NCI-H187 (cell line): ENCODE measurements around the gene C2CD2L.
"Not testable (repeated sequence)": the region's sequence is repeated elsewhere in the genome, so short reads cannot be mapped to it uniquely, and the experiment has no call there.

Experiments
- DNase-seq, 2 experiments: peaks; one replicate each; lab custom pipeline; 2025; lab: John Stamatoyannopoulos, UW

The C2CD2L gene

DNA sequence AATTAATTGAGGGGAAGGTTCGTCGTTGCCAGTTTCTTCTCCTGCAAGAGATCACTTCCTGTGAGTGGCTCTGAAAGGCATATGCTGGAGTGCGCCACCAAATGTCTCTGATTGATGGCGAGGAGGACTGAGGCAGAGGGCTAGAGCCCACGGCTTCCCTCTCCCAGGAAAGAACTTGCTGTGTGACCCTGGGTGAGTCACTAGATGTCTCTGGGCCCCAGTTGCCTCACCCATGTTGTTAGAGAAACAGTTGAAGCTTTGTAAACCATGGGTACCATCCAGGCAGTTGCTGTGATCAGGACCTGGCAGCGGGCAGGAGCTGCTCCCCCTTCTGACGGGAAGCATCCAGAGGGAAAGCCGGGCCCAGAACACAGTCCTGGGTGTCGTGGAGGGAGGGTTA is 44.9 kb downstream of the C2CD2L start:
- no peak for DNase-seq

DNA sequence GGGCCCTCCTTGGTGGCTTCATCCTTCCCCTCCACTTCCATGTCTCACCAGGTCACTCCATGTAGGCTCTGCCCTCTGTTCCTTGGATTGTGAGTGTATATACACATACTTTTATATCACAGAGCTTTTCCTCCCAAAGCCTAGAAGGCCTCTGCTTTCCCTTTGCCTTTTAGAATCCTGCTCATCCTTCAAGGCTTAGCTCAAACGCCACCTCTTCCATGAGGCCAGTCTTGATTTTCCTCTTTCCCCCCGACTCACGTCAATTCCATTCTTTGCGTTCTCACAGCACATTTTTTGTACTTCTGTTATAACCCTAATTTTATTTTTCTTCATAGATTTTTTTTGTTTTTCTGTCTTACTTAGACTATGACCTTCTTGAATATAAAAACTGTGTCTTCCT is 45.5 kb downstream of the C2CD2L start:
- DNase-seq: no peak

DNA sequence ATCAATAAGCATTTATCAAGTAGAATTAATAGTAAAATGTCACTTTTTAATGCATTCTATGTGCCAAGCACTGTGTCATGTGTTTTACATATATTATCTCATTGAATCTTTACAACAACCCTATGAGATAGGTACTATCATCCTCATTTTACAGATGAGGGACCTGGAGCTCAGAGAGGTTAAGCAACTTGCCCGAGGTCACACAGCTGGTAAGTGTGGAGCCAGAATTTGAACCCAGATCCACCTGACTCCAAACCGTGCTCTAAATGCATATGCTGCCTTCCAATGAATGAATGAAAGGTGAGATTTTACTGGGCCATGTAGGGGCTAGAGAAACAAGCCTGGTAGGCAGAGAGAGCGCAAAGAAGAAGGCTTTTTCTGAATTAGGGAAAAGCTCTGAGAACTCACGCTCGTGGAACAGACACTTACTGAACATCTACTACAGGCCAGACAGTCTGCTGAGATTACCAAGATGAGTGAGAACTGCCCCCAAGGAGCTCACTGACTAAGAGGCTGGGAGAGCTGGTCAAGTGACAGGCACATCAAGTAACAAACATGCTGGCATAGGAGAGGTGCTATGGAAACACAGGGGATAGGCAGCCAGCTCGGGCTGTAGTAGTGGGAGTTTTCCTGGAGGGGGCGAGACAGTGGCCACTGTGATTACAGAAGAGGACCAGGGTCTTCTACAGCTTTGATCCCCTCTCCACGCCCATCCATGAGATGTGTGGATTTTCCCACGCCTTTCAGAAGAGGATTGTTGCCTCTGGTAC is 46.1 kb downstream of the C2CD2L start:
- no peak for DNase-seq

DNA sequence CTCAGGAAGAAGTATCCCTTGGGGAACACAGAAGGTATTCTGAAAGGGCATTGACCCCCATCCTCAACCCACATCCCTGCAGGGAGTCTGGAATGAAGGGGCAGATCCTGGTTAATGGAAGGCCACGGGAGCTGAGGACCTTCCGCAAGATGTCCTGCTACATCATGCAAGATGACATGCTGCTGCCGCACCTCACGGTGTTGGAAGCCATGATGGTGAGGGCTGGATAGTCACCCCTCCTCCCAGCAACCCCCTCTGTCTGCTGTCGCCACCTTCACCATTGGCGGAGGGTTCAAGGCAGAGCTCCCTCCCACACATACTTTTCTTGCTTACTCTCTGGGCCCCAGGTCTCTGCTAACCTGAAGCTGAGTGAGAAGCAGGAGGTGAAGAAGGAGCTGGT is 47.0 kb downstream of the C2CD2L start:
- DNase-seq: no peak

DNA sequence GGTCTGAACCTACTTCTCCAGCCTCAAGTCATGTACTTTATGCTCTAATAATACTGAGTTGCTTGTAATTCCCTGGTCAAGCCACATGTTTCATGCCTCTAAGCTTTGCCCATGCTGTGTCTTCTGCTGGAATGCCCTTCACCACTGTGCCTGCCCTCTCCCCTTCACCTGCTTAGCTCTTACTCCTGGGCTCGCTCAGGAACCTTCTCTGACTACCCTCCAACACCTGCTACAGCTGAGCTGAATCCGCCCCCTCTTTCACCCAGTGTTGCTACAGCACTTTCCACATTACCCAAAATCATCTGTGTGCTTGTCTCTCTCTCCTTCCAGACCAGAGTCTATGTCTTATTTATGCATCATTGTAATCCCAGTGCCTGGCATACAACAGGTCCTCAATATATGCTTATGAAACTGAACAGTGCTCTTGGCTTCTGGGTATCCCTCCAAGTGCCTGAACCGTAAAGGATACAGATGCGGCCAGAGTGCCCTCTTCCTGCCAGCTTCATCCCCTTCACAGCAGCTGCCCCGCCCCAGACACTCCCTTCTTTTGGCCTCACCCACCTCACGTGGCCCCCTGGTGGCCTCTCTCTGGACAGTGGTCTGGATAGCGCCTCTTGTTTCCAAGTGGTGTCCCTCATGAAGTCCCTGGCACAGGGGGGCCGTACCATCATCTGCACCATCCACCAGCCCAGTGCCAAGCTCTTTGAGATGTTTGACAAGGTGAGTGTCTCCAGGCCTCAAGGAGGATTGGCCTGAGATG is 48.8 kb downstream of the C2CD2L start:
- no peak for DNase-seq

DNA sequence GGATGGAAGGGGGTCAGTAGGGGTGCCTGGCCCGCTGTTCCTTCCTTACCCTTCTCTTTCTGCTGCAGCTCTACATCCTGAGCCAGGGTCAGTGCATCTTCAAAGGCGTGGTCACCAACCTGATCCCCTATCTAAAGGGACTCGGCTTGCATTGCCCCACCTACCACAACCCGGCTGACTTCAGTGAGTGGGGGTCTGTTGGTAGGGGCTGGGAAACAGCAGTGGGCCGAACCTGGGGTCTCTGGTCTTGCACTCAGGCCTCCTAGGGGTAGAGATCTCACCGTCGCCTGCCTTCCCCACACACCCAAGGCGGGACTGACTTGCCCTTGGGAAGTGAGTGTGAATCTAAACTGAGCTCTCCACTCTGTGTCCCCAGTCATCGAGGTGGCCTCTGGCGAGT is 49.4 kb downstream of the C2CD2L start:
- no peak for DNase-seq

DNA sequence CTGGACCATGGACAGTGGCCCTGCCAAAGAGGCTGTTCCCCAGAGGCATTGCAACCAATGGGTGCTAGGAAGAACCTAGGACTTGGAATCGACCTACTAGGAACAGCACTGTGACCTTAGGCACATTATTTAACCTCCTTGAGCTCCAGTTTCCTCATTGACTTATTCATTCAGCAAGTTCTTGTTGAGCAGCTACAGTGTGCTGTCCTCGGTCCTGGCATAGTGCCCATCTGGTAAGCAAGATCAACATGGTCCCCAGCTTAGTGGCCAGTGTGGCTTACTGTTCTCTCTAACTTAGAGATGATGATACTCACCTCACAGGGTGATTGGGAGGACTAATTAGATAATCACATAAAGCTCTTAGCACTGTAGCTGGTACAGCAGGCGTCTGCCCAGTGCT is 49.9 kb downstream of the C2CD2L start:
- DNase-seq: no peak

DNA sequence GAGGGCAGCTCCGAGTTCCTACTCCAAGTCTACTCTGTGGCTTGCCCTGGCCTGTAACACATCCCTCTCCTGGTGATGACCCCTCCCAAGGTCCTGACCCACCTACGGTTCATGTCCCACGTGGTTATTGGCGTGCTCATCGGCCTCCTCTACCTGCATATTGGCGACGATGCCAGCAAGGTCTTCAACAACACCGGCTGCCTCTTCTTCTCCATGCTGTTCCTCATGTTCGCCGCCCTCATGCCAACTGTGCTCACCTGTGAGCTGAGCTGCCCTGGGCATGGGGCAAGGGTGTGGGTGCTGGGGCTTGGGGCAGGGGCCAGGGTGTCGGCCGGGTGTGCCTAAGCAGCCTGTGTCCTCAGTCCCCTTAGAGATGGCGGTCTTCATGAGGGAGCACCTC is 51.3 kb downstream of the C2CD2L start:
- DNase-seq: no peak

DNA sequence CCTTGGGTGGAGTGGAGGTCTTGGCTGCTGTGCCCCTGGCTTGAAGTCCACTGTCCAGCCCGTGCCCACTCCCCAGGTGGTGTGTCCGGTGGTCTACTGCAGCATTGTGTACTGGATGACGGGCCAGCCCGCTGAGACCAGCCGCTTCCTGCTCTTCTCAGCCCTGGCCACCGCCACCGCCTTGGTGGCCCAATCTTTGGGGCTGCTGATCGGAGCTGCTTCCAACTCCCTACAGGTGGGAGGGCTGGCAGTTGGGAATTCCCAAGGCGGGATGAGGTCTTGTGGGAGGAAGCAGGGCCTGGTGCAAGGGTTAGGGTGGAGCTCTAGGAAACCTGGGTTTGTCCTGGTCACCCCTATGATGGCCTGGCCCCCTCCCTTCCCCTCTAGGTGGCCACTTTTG is 53.0 kb downstream of the C2CD2L start:
- DNase-seq: no peak

DNA sequence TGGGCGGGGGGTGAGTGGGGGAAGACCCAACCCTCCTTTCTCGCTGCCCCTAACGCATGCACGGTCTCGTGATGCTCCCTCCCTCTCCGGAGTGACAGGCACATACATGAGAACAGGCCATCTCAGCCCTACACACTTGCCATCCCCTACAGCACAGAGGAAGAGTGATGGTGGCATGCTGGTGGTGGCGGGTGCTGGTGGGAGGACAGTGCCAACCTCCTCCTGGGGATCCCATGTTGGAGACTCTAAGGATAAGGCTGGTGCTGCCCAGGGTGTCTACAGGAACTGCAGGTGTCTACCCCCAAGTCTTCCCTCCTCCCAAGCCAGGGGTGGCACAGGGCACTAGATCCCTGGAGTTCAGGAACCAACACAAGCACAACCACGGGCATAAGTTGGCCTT is 54.7 kb downstream of the C2CD2L start:
- no peak for DNase-seq

DNA sequence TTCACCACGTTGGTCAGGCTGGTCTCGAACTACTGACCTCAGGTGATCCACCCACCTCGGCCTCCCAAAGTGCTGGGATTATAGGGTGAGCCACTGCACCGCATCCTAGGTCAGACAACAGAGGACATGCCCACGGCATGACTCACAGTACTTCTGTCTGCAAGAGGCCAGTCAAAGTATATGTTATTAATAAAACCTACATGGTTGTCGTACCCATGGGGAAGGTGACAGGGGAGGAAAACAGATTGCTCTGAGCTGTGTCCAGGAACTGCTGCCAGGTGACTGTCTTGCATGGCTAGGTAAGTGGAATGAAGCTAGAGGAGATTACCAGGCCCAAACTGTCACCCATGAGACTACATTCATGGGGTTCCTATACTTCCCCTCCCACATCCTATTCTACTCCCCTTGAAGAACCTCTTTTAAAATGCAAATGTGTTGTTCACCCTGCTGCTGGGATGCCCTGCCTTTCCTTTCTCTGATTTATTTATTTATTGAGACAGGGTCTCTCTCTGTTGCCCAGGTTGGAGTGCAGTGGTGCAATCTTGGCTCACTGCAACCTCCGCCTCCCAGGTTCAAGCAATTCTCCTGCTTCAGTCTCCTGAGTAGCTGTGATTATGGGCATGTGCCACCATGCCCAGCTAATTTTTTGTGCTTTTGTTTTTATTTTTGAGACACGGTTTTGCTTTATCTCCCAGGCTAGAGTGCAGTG is 59.4 kb downstream of the C2CD2L start:
- DNase-seq: no peak

DNA sequence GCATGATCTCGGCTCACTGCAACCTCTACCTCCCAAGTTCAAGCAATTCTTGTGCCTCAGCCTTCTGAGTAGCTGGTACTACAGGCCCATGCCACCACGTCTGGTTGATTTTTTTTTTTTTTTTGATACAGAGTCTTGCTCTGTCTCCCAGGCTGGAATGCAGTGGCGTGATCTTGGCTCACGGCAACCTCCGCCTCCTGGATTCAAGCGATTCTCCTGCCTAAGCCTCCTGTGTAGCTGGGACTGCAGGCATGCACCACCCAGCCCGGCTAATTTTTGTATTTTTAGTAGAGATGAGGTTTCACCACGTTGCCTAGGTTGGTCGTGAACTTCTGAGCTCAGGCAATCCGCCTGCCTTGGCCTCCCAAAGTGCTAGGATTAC is 59.9 kb downstream of the C2CD2L start:
- not testable (repeated sequence) for DNase-seq

DNA sequence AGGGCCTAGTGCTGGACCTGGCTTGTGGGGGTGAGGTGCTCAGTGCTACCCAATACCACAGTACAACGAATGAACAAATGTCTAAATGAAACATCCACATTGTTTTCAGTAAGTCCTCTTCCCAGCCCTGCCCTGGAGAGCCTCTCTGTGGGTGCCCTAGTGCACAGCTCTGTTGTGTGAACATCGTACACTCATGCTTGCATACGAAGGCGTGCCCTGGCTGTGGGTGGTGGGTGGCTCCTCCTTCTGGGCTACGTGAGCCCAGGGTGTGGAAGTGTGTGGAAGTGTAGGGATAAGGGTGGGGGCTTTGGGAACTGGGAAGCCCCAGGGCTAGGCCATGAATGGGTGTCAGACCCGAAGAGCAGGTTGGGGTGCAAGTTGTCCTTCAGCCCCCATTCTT is 60.8 kb downstream of the C2CD2L start:
- DNase-seq: no peak
